ENCODE measurements around the gene ASTN2.

- TF ChIP-seq, protein P1, sequence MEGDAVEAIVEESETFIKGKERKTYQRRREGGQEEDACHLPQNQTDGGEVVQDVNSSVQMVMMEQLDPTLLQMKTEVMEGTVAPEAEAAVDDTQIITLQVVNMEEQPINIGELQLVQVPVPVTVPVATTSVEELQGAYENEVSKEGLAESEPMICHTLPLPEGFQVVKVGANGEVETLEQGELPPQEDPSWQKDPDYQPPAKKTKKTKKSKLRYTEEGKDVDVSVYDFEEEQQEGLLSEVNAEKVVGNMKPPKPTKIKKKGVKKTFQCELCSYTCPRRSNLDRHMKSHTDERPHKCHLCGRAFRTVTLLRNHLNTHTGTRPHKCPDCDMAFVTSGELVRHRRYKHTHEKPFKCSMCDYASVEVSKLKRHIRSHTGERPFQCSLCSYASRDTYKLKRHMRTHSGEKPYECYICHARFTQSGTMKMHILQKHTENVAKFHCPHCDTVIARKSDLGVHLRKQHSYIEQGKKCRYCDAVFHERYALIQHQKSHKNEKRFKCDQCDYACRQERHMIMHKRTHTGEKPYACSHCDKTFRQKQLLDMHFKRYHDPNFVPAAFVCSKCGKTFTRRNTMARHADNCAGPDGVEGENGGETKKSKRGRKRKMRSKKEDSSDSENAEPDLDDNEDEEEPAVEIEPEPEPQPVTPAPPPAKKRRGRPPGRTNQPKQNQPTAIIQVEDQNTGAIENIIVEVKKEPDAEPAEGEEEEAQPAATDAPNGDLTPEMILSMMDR (IDR thresholded peaks at IDR 0.05; ENCODE audit: insufficient read depth, low read depth, low read length) = no peak
- TF ChIP-seq EZH2 (IDR thresholded peaks at IDR 0.05; ENCODE audit: insufficient read depth, low read length) = no peak
These were observed 333.1 kb downstream of the ASTN2 start for GRCh38 chr9:117081641-117082317.
